HepG2 (cell line): ENCODE data around the gene NPW. TPM values are rescaled to one million over a fixed set of nuclear protein-coding genes. Genes with fewer than 3 reads are reported as not detected.
A peak's percentile ranks its signal among the peaks of the same experiment; 100 is the strongest.

ENCODE experiments used
- AFF4 ChIP-seq: sonication (generic); formaldehyde crosslinking; IDR thresholded peaks from 2 replicates; pipeline ENCODE4 v1.4.0; 2020; ENCODE audit warnings: missing genetic modification reagents
- ATF2 ChIP-seq: sonication (generic); formaldehyde crosslinking; IDR thresholded peaks from 2 replicates; pipeline ENCODE4 v1.4.0; 2020; ENCODE audit warnings: missing genetic modification reagents
- FOXP4 ChIP-seq: sonication (generic); formaldehyde crosslinking; IDR thresholded peaks from 2 replicates; pipeline ENCODE4 v1.4.0; 2020; ENCODE audit warnings: missing genetic modification reagents
- KAT7 ChIP-seq: IDR thresholded peaks from 2 replicates; pipeline ENCODE4 v1.6.1; 2018; ENCODE audit warnings: borderline replicate concordance, missing compliant biosample characterization
- KDM2A ChIP-seq: sonication (generic); formaldehyde crosslinking; IDR thresholded peaks from 2 replicates; pipeline ENCODE4 v1.4.0; 2020; ENCODE audit warnings: low read depth, missing genetic modification reagents, borderline replicate concordance
- KLF13 ChIP-seq: sonication (generic); formaldehyde crosslinking; IDR thresholded peaks from 2 replicates; pipeline ENCODE4 v1.4.0; 2020; ENCODE audit warnings: mild to moderate bottlenecking, missing genetic modification reagents
- KLF15 ChIP-seq: sonication (generic); formaldehyde crosslinking; IDR thresholded peaks from 2 replicates; pipeline ENCODE4 v1.8.1; 2023; ENCODE audit warnings: borderline replicate concordance, mild to moderate bottlenecking, inconsistent platforms, missing genetic modification reagents, mixed read lengths
- MAF1 ChIP-seq: sonication (generic); formaldehyde crosslinking; IDR thresholded peaks from 2 replicates; pipeline ENCODE4 v1.5.0; 2020; ENCODE audit warnings: missing genetic modification reagents, borderline replicate concordance
- MYNN ChIP-seq: sonication (generic); formaldehyde crosslinking; IDR thresholded peaks from 2 replicates; pipeline ENCODE4 v1.4.0; 2020; ENCODE audit warnings: mild to moderate bottlenecking, low read depth, missing genetic modification reagents
- ZBTB4 ChIP-seq: sonication (generic); formaldehyde crosslinking; IDR thresholded peaks from 2 replicates; pipeline ENCODE4 v1.4.0; 2020; ENCODE audit warnings: missing genetic modification reagents, mild to moderate bottlenecking, borderline replicate concordance
- ZFP36L1 ChIP-seq: sonication (generic); formaldehyde crosslinking; IDR thresholded peaks from 2 replicates; pipeline ENCODE4 v1.8.0; 2022; ENCODE audit warnings: mild to moderate bottlenecking, missing genetic modification reagents, moderate library complexity
- ZFP91 ChIP-seq: sonication (generic); formaldehyde crosslinking; IDR thresholded peaks from 2 replicates; pipeline ENCODE4 v1.9.0; 2022; ENCODE audit warnings: missing genetic modification reagents, mild to moderate bottlenecking, borderline replicate concordance
- ZMAT3 ChIP-seq: sonication (generic); formaldehyde crosslinking; conservative IDR thresholded peaks from 2 replicates; pipeline ENCODE4 v1.7.0; 2021; ENCODE audit warnings: missing genetic modification reagents
- ZNF12 ChIP-seq: sonication (generic); formaldehyde crosslinking; IDR thresholded peaks from 2 replicates; pipeline ENCODE4 v1.5.0; 2020; ENCODE audit warnings: missing genetic modification reagents
- ZNF501 ChIP-seq: sonication (generic); formaldehyde crosslinking; IDR thresholded peaks from 2 replicates; pipeline ENCODE4 v1.5.1; 2020; ENCODE audit warnings: mild to moderate bottlenecking, moderate library complexity, missing genetic modification reagents
- polyA plus RNA-seq, 8 experiments: library from polyadenylated mRNA; depleted of rRNA in 3 of 8; stranded (reverse) in 7 of 8; unstranded in 1 of 8; fragments of >200 nt; fragmentation: Illumina TruSeq in 4 of 8; extraction: Trizol in 4 of 8; gene quantifications; 2 replicates each; pipeline versions ENCODE4 v1.2.1 to v1.2.3, GENCODE V29; 2011 to 2016; ENCODE audit warnings: low read depth in 4 of 8, missing spikeins in 1 of 8, mixed read lengths in 1 of 8; ENCODE audit not compliant: insufficient read depth in 1 of 8
- total RNA-seq, 5 experiments: library from RNA; depleted of rRNA; stranded (reverse); fragments of >200 nt; fragmentation: Illumina TruSeq; extraction: Trizol; gene quantifications; 2 replicates each; pipeline ENCODE4 v1.2.3, GENCODE V29; 2016; ENCODE audit warnings: low read depth in 1 of 5

Gene NPW
- total and polyA plus RNA-seq, 2 of the 13 experiments (the other 11 are each of a cell fraction or from before 2014, with no cell fraction given) = 0.24 to 0.97 TPM

GRCh38 chr16:2035431-2036199 is 16.0 kb downstream of the NPW start (continued):
- TF ChIP-seq AFF4 (0 out of 2 replicates have a peak, but pooled peaks have one; percentile 81), KDM2A (CRISPR knock-in tag) (peak; percentile 72; the same call in 1 of the 2 replicates), KLF13 (CRISPR knock-in tag) (0 out of 2 replicates have a peak, but pooled peaks have one; percentile 58), ZFP91 (CRISPR knock-in tag) (peak; percentile 83), KLF15 (peak; percentile 65; the same call in 1 of the 2 replicates), ZMAT3 (peak; percentile 73; the same call in 1 of the 2 replicates), ZFP36L1 (no peak), FOXP4 (peak; percentile 82), ZNF501 (CRISPR knock-in tag) (peak; percentile 62), MAF1 (CRISPR knock-in tag) (no peak), ZNF12 (CRISPR knock-in tag) (0 out of 2 replicates have a peak, but pooled peaks have one; percentile 49), KAT7 (peak; percentile 71; the same call in 1 of the 2 replicates), ATF2 (CRISPR knock-in tag) (peak; percentile 46; the same call in 1 of the 2 replicates), ZBTB4 (CRISPR knock-in tag) (peak; percentile 88), MYNN (CRISPR knock-in tag) (peak; percentile 78; the same call in 1 of the 2 replicates)
